ENCODE data around the gene TRIP13.

Gene TRIP13

GRCh38 chr5:887947-888637, 4.6 kb upstream of the TRIP13 start:
- Histone ChIP-seq H3K4me3 (ENCODE audit: low read depth in 1 of 2, low read length in 2 of 2) (no peak overlapping the region), H3K36me3 (ENCODE audit: control insufficient read depth in 1 of 2, insufficient read depth in 2 of 2, low read length in 2 of 2) (peaks cover 67 to 83% of the 10 kb centered on the region in 2 donors), H3K27me3 (ENCODE audit: low read depth, low read length) (no peaks in the 10 kb centered on the region), H3K27ac (ENCODE audit: low read length) (no peak overlapping the region), H3K9me3 (ENCODE audit: control insufficient read depth in 1 of 2, low read length in 2 of 2) (no peaks in the 10 kb centered on the region), H3K4me1 (ENCODE audit: control insufficient read depth in 1 of 2, insufficient read depth in 2 of 2, low read length in 2 of 2) (peaks cover 9 to 16% of the 10 kb centered on the region in 2 donors)

- H3K4me1 ChIP-seq (ENCODE audit: control insufficient read depth in 1 of 2, insufficient read depth in 2 of 2, low read length in 2 of 2): peaks cover 9 to 20% of the 10 kb centered on the region in 2 donors
- H3K27me3 ChIP-seq (ENCODE audit: low read depth, low read length): no peaks in the 10 kb centered on the region
- no peak overlapping the region for H3K4me3 ChIP-seq (ENCODE audit: low read depth in 1 of 2, low read length in 2 of 2)
- no peaks in the 10 kb centered on the region for H3K9me3 ChIP-seq (ENCODE audit: control insufficient read depth in 1 of 2, low read length in 2 of 2)
- no peak overlapping the region for H3K27ac ChIP-seq (ENCODE audit: low read length)
- H3K36me3 ChIP-seq (ENCODE audit: control insufficient read depth in 1 of 2, insufficient read depth in 2 of 2, low read length in 2 of 2): peaks cover 62 to 78% of the 10 kb centered on the region in 2 donors
Observed at GRCh38 chr5:888638-889035, 4.0 kb upstream of the TRIP13 start.

- H3K27ac ChIP-seq (ENCODE audit: low read length): no peak overlapping the region
- peaks cover 9 to 20% of the 10 kb centered on the region in 2 donors for H3K4me1 ChIP-seq (ENCODE audit: control insufficient read depth in 1 of 2, insufficient read depth in 2 of 2, low read length in 2 of 2)
- no peak overlapping the region for H3K4me3 ChIP-seq (ENCODE audit: low read depth in 1 of 2, low read length in 2 of 2)
- H3K36me3 ChIP-seq (ENCODE audit: control insufficient read depth in 1 of 2, insufficient read depth in 2 of 2, low read length in 2 of 2): peaks cover 56 to 72% of the 10 kb centered on the region in 2 donors
- no peaks in the 10 kb centered on the region for H3K27me3 ChIP-seq (ENCODE audit: low read depth, low read length)
- H3K9me3 ChIP-seq (ENCODE audit: control insufficient read depth in 1 of 2, low read length in 2 of 2): no peaks in the 10 kb centered on the region
Observed at GRCh38 chr5:889075-889710, 3.5 kb upstream of the TRIP13 start.

DNA sequence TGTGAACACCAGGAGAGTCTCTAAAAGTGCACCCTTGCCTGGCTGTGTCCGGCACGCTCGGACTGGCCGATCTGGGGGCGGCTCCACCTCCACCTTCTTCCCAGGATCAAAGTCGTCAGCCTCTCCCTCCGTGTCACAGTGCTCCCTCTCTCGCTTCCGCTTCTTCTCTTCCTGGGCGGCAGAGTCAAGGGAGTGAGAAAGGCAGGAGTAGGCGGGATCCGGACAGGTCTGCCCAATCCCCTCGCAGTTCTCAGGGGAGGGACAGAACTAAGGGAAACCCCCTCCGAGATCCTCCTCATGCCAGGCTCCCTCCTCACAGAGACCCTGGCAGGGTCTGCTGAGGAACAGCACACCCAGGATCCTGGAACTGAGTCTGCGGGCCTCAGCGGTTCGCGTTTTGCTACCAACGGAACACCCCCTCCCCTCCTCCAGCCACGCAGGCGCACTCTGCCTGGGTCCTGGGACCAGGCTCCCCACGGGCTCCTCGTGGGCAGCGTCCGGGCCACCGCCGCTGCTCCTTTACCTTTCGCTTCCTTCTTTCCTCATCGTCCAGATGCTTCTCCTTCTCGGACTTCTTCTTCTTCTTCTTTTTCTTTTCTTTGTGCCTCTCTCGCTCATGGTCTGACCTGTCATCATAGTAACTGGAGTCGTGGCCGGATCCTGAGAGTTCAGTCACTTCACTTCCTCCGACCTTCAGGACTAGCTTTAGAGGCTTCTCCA, 1.4 kb upstream of the TRIP13 start:
- H3K27me3 ChIP-seq (ENCODE audit: low read depth, low read length): no peaks in the 10 kb centered on the region
- H3K4me3 ChIP-seq (ENCODE audit: low read depth in 1 of 2, low read length in 2 of 2): peak overlapping the region; percentile 86 to 87
- peaks cover 9 to 20% of the 10 kb centered on the region in 2 donors for H3K4me1 ChIP-seq (ENCODE audit: control insufficient read depth in 1 of 2, insufficient read depth in 2 of 2, low read length in 2 of 2)
- H3K9me3 ChIP-seq (ENCODE audit: control insufficient read depth in 1 of 2, low read length in 2 of 2): no peaks in the 10 kb centered on the region
- peaks cover 39 to 52% of the 10 kb centered on the region in 2 donors for H3K36me3 ChIP-seq (ENCODE audit: control insufficient read depth in 1 of 2, insufficient read depth in 2 of 2, low read length in 2 of 2)
- H3K27ac ChIP-seq (ENCODE audit: low read length): peak overlapping the region; percentile 79

DNA sequence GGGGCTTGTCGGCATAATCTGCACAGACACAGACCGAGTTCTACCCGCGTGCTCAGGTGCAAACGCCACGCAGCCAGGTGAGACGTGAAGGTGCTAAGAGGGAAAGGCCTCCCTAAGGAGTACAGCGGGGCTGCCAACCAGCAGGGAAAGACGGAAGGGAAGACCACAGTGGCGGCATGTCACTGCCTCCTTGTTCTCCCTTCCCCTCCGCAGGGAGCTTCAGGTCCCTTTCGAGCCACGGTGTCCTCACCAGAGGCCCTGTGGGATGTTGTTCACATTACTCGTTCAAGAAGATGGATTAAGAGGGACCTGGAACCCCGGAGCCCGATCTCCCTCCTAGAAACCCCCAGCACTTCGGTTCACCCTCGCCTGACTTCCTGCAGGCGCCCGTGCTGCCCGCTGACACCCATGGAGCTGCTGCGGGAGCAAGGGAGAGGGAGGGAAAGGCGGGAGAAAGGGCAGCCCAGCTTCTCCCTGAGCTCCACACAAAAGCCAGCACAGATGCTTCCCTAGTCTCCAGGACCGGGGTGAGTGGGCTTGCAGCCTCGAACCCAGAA, 769 bp upstream of the TRIP13 start:
- Histone ChIP-seq H3K4me3 (ENCODE audit: low read depth in 1 of 2, low read length in 2 of 2) (peak overlapping the region; percentile 86 to 87), H3K36me3 (ENCODE audit: control insufficient read depth in 1 of 2, insufficient read depth in 2 of 2, low read length in 2 of 2) (peaks cover 33 to 45% of the 10 kb centered on the region in 2 donors), H3K4me1 (ENCODE audit: control insufficient read depth in 1 of 2, insufficient read depth in 2 of 2, low read length in 2 of 2) (peaks cover 9 to 20% of the 10 kb centered on the region in 2 donors), H3K9me3 (ENCODE audit: control insufficient read depth in 1 of 2, low read length in 2 of 2) (no peaks in the 10 kb centered on the region), H3K27me3 (ENCODE audit: low read depth, low read length) (no peaks in the 10 kb centered on the region), H3K27ac (ENCODE audit: low read length) (peak overlapping the region; percentile 79)

DNA sequence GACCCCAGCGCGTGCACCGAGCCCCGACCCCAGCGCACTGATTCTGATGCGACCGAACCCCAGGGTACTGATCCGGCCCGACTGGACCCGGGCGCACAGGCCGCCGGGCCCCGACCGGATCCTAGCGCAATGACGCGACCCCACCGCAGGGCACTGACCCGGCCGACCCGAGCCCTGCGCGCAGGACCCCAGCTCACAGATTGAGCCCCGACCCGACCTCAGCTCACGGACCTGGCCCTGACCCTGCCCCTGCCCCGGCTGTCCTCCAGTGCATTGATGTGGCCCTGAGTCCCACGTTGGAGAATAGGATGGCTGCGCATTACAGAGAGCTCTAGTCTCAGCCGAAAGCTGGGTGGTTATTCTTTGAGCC, 438 bp downstream of the TRIP13 start:
- H3K36me3 ChIP-seq (ENCODE audit: control insufficient read depth in 1 of 2, insufficient read depth in 2 of 2, low read length in 2 of 2): peaks cover 21 to 33% of the 10 kb centered on the region in 2 donors
- H3K4me3 ChIP-seq (ENCODE audit: low read depth in 1 of 2, low read length in 2 of 2): peak overlapping the region; percentile 42 to 87
- no peak overlapping the region for H3K27ac ChIP-seq (ENCODE audit: low read length)
- no peaks in the 10 kb centered on the region for H3K27me3 ChIP-seq (ENCODE audit: low read depth, low read length)
- no peaks in the 10 kb centered on the region for H3K9me3 ChIP-seq (ENCODE audit: control insufficient read depth in 1 of 2, low read length in 2 of 2)
- H3K4me1 ChIP-seq (ENCODE audit: control insufficient read depth in 1 of 2, insufficient read depth in 2 of 2, low read length in 2 of 2): peaks cover 9 to 20% of the 10 kb centered on the region in 2 donors

- peak overlapping the region in 1 of 2 donors; percentile 42 for H3K4me3 ChIP-seq (ENCODE audit: low read depth in 1 of 2, low read length in 2 of 2)
- no peaks in the 10 kb centered on the region for H3K27me3 ChIP-seq (ENCODE audit: low read depth, low read length)
- H3K9me3 ChIP-seq (ENCODE audit: control insufficient read depth in 1 of 2, low read length in 2 of 2): no peaks in the 10 kb centered on the region
- H3K36me3 ChIP-seq (ENCODE audit: control insufficient read depth in 1 of 2, insufficient read depth in 2 of 2, low read length in 2 of 2): peaks cover 15 to 27% of the 10 kb centered on the region in 2 donors
- H3K27ac ChIP-seq (ENCODE audit: low read length): no peak overlapping the region
- peaks cover 9 to 20% of the 10 kb centered on the region in 2 donors for H3K4me1 ChIP-seq (ENCODE audit: control insufficient read depth in 1 of 2, insufficient read depth in 2 of 2, low read length in 2 of 2)
Observed at GRCh38 chr5:893711-894110, 1.0 kb downstream of the TRIP13 start.

DNA sequence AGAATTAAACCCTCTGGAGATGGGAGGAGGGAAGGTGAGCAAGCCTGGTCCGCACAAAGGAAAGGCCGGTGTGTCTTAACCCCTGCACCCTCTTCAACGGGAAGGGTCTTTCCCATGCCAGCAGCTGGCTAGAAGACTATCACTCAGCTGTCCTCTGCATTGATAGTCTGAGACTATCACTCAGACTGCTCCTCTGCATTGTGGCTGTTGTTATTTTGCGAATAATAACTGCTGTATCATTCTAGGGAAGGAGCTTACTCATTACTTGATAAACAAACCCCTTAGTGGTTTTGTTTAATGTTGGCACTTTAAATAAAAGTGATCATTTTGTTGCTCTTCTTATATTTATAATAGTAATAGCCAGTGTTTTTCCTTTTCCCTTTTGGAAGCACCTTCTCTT, 8.1 kb downstream of the TRIP13 start:
- no peaks in the 10 kb centered on the region for H3K36me3 ChIP-seq (ENCODE audit: control insufficient read depth in 1 of 2, insufficient read depth in 2 of 2, low read length in 2 of 2)
- no peaks in the 10 kb centered on the region for H3K9me3 ChIP-seq (ENCODE audit: control insufficient read depth in 1 of 2, low read length in 2 of 2)
- H3K4me1 ChIP-seq (ENCODE audit: control insufficient read depth in 1 of 2, insufficient read depth in 2 of 2, low read length in 2 of 2): no peaks in the 10 kb centered on the region
- H3K4me3 ChIP-seq (ENCODE audit: low read depth in 1 of 2, low read length in 2 of 2): no peak overlapping the region
- H3K27ac ChIP-seq (ENCODE audit: low read length): no peak overlapping the region
- no peaks in the 10 kb centered on the region for H3K27me3 ChIP-seq (ENCODE audit: low read depth, low read length)

DNA sequence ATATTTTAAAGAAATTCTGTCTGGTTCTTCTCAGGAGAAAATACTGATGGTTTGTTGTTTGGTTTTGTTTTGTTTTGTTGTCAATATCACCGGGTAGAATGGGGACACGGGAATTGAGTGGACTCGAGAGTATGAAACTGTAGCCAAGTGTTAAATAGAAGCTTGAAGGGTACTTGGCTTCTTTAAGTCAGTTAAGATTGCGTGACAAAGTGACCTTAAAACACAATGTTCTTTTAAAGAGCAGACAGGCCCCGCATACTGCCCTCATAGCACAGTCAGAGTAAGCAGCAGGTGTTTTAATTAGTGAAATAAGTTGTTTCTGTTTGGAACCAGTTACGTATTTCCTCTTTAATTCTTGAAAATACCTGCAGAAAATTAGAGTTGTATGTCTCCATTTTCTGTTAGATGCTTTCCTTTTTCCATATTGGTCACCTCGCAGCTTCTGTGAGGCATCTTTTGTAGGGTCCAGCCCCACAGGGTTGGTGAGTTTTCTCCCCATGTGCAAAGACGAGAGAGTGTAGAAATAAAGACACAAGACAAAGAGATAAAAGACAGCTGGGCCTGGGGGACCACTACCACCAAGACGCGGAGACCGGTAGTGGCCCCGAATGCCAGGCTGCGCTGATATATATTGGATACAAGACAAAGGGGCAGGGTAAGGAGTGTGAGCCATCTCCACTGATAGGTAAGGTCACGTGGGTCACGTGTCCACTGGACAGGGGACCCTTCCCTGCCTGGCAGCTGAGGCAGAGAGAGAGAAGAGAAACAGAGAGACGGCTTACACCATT, 9.6 kb downstream of the TRIP13 start:
- H3K27me3 ChIP-seq (ENCODE audit: low read depth, low read length): no peaks in the 10 kb centered on the region

GRCh38 chr5:903756-904096, 11.0 kb downstream of the TRIP13 start:
- Histone ChIP-seq H3K27me3 (ENCODE audit: low read depth, low read length) (no peaks in the 10 kb centered on the region), H3K4me3 (ENCODE audit: low read depth in 1 of 2, low read length in 2 of 2) (no peak overlapping the region), H3K9me3 (ENCODE audit: control insufficient read depth in 1 of 2, low read length in 2 of 2) (no peaks in the 10 kb centered on the region), H3K27ac (ENCODE audit: low read length) (no peak overlapping the region), H3K4me1 (ENCODE audit: control insufficient read depth in 1 of 2, insufficient read depth in 2 of 2, low read length in 2 of 2) (no peaks in the 10 kb centered on the region), H3K36me3 (ENCODE audit: control insufficient read depth in 1 of 2, insufficient read depth in 2 of 2, low read length in 2 of 2) (no peaks in the 10 kb centered on the region)

More for the DNA sequence above, 9.6 kb downstream of the TRIP13 start:
- H3K4me3 ChIP-seq (ENCODE audit: low read depth in 1 of 2, low read length in 2 of 2): no peak overlapping the region
- no peak overlapping the region for H3K27ac ChIP-seq (ENCODE audit: low read length)
- H3K36me3 ChIP-seq (ENCODE audit: control insufficient read depth in 1 of 2, insufficient read depth in 2 of 2, low read length in 2 of 2): no peaks in the 10 kb centered on the region
- H3K4me1 ChIP-seq (ENCODE audit: control insufficient read depth in 1 of 2, insufficient read depth in 2 of 2, low read length in 2 of 2): no peaks in the 10 kb centered on the region
- no peaks in the 10 kb centered on the region for H3K9me3 ChIP-seq (ENCODE audit: control insufficient read depth in 1 of 2, low read length in 2 of 2)
